ENCODE results near the gene EPB42.
"Not testable (repeated sequence)": the region's sequence is repeated elsewhere in the genome, so short reads cannot be mapped to it uniquely, and the experiment has no call there.

DNA sequence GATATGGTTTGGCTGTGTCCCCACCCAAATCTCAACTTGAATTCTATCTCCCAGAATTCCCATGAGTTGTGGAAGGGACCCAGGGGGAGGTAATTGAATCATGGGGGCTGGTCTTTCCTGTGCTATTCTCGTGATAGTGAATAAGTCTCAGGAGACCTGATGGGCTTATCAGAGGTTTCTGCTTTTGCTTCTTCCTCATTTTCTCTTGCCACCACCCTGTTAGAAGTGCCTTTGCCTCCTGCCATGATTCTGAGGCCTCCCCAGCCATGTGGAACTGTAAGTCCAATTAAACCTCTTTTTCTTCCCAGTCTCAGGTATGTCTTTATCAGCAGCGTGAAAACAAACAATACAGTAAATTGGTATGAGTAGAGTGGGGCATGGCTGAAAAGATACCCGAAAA lies 23.0 kb downstream of the EPB42 start:
- TF ChIP-seq POLR2A (IDR thresholded peaks at IDR 0.05; ENCODE audit: low read length); GATA1 (IDR thresholded peaks at IDR 0.05; ENCODE audit: low read depth, low read length): not testable (repeated sequence)
